Head of caudate nucleus (tissue), 42 donors: Measurements from ENCODE around the gene RBM42.
A peak's percentile ranks its signal among the peaks of the same experiment; 100 is the strongest.
"Not testable (repeated sequence)": the region's sequence is repeated elsewhere in the genome, so short reads cannot be mapped to it uniquely, and the experiment has no call there.

Source experiments
- DNase-seq, 42 donors: peaks; one replicate each; pipeline versions ENCODE4 v3.0.0 to v3.0.0-alpha.2; 2020 to 2021; ENCODE audit warnings: mixed read lengths in 7 of 42
- intact Hi-C: fragments of 100-400 bp; cut with DNase I; formaldehyde crosslinking; loops from one replicate; pipeline ENCODE4 v1.15.0; 2022

The RBM42 gene, protein sequence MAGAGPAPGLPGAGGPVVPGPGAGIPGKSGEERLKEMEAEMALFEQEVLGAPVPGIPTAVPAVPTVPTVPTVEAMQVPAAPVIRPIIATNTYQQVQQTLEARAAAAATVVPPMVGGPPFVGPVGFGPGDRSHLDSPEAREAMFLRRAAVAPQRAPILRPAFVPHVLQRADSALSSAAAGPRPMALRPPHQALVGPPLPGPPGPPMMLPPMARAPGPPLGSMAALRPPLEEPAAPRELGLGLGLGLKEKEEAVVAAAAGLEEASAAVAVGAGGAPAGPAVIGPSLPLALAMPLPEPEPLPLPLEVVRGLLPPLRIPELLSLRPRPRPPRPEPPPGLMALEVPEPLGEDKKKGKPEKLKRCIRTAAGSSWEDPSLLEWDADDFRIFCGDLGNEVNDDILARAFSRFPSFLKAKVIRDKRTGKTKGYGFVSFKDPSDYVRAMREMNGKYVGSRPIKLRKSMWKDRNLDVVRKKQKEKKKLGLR

DNA sequence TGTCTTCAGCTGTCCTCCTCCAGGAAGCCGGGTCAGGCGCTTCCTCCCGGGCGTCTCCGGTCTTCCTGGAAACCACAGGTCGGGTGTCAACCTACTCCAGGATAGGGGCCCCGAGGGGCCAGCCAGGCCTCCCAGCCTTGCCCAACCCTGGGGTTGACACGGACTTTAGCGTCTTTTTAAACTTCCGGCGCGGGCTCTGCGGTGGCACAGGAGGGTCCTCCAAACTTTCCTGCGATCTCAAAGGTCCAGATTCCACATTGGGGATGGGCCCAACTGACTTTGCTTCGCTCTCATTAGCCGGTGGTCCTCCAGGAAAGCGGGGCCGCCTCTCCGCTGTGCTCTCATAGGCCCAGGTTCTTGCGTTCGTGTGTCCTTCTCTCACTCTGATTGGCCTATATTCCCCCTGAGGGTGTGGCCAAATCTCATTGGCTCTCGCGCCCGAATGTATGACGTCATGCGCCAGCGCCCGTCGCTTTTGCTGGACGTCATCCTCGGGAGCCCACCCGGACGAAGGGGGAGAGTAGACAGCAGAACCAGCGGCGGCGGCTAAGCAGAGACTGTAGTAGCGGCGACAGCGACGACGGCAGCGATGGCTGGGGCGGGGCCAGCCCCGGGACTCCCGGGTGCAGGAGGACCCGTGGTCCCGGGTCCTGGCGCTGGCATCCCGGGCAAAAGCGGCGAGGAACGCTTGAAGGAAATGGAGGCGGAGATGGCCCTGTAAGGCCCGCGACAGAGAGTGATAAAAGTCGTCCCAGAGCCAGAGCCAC, at the start of gene RBM42:
Gene RBM42, plus strand, starts transcription at position 472 of the 767 bp plus-strand sequence. Its CDS starts 118 bp downstream, at position 590.
- peak; percentile 91 to 98 (median 96) for DNase-seq
- intact Hi-C loops, result loop anchor here (2.0 kb wide), 3 partner anchors 16 to 88 kb away; partner anchors contain the start of genes COX6B1 and HAUS5

DNA sequence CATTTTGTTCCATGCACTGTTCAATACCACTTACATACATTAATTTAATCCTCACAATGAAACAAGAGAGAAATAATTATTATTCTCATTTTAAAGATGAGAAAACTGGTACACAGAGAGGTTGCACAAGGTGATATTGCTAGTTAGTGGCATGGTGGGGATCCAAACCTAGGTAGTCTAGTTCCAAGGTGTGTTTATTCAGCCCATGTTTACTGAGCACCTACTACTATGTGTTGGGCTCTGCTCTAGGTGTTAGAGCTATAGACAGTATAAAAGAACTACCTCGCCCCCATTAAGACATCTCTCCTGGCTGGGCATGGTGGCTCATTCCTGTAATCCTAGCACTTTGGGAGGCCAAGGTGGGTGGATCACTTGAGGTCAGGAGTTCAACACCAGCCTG, 46.1 kb upstream of the RBM42 start:
- intact Hi-C loops, result no loop called here
- no peak for DNase-seq

DNA sequence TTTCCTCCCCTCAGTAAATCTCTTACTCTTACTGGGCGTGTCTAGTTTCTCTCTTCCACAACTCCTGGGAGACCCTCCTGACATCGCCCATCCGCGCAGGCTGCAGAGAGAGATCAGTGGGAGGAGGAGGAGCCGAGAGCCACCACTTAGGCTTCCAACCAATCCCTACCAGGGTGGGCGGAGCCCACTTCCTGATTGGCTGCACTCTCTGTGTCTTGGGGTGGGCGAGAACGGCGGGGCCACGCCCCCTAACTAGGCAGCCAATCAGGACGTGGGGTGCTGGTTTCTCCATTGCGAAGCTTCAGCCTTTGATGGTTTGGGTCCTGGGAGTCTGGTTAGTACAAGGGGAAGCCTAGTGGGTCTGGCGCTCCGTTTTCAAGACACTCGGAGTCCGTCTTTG, 43.0 kb upstream of the RBM42 start, which contains the start of gene PMIS2:
Gene PMIS2, plus strand, starts transcription at position 326 of the 400 bp plus-strand sequence. CDS start 87 bp downstream, outside the sequence.
- intact Hi-C loops, result no loop called here

DNA sequence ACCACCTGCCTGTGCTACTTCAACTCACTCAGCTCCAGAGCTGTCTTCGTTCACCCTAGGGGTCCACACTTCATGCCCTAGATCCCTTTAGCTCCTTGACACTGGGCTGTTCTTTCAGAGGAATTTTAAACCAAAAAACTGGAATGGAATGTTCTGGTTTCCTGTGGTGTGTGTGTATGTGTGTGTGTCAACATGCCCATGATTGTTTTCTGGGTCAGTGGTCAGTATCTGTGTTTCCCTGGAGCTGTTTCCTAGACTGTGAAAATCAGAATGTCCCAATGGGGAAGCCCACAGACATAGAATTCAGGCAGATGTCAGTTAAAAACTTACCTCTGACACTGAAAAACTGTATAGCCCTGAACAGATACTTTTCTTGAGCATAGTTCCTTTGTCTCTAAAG, 41.5 kb upstream of the RBM42 start:
- intact Hi-C loops, result no loop called here
- no peak for DNase-seq

More for the DNA sequence above, 43.0 kb upstream of the RBM42 start, which contains the start of gene PMIS2:
- DNase-seq, result peak in 6 of 42 donors; percentile 9 to 34 (median 16)

DNA sequence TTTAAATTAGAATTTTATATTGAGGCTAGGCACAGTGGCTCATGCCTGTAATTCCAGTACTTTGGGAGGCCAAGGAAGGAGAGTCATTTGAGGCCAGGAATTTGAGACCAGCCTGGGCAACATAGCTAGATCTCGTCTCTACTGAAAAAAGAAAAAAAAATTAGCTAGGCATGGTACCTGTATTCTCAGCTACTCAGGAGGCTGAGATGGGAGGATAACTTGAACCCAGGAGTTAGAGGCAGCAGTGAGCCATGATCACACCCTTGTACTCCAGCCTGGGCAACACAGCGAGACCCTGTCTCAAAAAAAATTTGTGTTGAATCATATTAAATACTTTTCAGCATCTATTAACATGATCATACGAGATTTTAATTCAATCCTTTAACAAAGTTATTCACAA, 38.0 kb upstream of the RBM42 start:
- no peak for DNase-seq
- intact Hi-C loops, result no loop called here

DNA sequence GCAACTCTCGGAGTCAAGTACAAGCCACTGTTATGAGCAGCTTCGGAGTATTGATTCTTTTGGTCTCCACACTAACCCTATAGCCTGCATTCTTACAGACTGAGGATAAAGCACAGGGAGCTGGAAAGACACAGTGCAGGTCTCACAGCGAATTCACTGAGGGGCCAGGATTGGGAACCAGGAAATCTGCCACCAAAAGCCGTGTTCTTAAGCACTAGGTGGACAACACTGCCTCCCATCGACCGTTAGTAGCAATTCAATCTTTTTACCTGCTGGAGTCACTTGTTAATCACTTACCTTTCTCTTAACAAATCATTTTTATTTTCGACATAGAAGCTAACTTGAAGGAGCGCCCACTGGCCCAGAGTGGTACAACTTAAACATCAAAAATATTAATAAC, 36.6 kb upstream of the RBM42 start:
- peak in 21 of 42 donors; percentile 7 to 53 (median 27) for DNase-seq
- intact Hi-C loops, result no loop called here

DNA sequence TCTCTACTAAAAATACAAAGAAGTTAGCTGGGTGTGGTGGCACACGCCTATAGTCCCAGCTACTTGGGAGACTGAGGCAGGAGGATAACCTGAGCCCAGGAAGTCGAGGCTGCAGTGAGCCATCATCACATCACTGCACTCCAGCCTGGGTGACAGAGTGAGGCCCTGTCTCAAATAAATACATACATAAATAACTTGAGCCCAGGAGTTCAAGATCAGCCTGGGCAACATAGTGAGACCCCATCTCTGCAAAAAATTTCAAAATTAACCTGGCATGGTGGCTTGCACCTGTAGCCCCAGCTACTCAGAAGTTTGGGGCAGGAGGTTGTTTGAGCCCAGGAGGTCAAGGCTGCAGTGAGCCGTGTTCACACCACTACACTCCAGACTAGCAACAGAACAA, 33.8 kb upstream of the RBM42 start:
- intact Hi-C loops, DNase-seq: not testable (repeated sequence)

DNA sequence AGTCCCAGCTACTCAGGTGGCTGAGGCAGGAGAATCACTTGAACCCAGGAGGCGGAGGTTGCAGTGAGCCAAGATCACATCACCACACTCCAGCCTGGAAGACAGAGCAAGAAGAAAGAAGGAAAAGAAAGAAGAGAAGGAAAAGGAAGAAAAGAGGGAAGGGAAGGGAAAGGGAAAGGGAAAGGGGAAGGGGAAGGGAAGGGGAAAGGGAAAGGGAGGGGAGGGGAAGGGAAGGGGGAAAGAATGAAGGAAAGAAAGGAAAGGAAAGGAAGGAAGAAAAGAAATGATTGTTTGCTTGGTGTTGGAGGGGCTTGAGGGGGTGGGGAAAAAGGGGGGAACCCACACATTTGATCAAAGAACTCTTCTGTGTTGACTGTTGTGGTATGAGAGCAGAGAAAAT, 32.9 kb upstream of the RBM42 start:
- intact Hi-C loops, result no loop called here
- DNase-seq, result no peak

DNA sequence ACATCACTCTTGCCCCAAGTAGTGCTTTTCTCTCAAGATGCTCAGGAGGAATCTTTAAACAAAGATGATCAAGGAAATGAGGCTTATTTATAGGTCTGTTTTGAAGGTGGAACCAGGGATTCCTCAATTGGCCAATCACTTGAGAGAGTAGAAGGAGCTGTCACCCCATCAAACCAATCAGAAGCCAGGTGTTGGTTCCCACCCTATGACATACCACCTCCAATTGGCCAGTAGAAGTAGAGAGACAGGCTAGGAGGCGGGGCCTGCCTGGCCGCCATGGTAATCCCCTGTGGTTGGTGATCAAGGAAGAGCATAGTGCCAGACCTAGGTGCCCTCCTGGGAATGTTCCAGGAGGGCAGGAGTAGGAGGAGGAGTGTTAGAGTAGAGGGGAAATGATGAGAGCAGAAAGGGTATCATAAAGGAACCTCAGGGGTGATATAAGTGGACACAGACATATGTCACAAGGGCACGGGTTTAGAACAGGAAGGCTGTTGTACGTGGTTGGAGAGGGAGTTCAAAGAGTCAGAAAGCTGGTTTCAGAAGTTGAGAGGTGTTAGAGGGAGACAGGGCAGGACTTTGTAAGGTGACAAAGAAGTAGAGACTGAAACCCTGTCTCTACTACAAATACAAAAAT, 32.4 kb upstream of the RBM42 start:
- intact Hi-C loops, result no loop called here
- no peak for DNase-seq

DNA sequence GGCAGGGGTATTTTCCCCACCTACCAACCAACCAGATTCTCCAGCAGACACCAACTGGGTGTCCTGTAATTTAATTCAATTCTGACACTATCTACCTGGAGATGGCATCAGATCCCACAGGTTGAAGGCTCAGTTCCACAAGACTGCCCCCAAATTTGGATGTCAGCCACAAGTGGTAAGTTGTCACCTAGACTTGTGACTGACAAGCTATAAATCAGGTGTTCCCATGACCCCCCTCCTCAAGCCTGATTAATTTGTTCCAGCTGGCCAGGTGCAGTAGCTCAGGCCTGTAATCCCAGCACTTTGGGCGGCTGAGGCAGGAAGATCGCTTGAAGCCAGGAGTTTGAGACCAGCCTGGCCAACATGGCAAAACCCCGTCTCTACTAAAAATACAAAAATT, 26.9 kb upstream of the RBM42 start:
- intact Hi-C loops, result no loop called here
- no peak for DNase-seq

DNA sequence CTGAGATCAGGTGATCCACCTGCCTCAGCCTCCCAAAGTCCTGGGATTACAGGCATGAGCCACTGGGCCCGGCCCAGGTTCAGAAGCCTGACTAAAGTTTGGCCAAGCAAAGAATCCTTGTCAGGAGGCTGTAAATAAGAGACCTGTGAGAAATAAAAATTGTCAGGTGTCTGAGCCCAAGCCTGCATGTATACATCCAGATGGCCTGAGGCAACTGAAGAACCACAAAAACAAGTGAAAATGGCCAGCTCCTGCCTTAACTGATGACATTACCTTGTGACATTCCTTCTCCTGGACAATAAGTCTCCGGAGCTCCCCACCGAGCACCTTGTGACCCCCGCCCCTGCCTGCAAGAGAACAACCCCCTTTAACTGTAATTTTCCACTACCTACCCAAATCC, 24.4 kb upstream of the RBM42 start:
- intact Hi-C loops, DNase-seq: not testable (repeated sequence)

DNA sequence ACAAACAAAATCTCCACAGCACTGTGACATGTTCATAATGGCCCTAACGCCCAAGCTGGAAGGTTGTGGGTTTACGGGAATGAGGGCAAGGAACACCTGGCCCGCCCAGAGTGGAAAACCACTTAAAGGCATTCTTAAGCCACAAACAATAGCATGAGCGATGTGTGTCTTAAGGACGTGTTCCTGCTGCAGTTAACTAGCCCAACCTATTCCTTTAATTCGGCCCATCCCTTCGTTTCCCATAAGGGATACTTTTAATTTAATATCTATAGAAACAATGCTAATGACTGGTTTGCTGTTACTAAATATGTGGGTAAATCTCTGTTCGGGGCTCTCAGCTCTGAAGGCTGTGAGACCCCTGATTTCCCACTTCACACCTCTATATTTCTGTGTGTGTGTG, 21.7 kb upstream of the RBM42 start:
- DNase-seq, intact Hi-C loops: not testable (repeated sequence)

DNA sequence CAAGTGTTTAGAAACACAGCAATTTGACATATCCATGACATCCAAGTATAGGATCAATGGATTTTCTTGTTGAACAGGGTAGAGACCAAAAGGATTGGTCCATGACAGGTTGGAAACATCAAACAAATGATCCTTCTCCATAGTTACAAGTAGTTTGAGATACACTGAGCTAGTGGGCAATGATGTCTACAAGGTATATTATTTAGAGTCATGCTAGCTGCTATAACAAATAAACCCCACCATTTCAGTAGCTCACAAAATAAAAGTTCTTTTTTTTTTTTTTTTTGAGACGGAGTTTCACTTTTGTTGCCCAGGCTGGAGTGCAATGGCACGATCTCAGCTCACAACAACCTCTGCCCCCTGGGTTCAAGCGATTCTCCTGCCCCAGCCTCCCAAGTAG, 21.2 kb upstream of the RBM42 start:
- intact Hi-C loops, result no loop called here
- no peak for DNase-seq

DNA sequence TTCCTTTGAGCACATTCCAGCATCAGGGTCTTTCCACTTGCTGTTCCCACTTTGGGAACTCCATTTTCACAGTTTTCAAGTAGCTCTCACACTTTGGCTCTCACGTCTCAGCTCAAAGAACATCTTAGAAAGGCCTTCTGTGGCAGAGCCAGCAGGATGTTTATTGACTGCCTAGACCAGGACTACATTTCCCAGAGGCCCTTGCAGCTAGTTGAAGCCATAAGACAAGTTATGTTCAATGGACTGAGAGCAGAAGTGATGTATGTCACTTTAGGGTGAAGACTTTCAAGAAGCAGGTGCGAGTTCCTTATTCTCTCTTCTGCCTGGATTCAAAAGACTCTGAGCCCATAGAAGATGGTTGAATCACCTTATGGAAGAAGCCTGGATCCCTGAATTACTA, 20.6 kb upstream of the RBM42 start:
- intact Hi-C loops, result no loop called here
- DNase-seq, result no peak

DNA sequence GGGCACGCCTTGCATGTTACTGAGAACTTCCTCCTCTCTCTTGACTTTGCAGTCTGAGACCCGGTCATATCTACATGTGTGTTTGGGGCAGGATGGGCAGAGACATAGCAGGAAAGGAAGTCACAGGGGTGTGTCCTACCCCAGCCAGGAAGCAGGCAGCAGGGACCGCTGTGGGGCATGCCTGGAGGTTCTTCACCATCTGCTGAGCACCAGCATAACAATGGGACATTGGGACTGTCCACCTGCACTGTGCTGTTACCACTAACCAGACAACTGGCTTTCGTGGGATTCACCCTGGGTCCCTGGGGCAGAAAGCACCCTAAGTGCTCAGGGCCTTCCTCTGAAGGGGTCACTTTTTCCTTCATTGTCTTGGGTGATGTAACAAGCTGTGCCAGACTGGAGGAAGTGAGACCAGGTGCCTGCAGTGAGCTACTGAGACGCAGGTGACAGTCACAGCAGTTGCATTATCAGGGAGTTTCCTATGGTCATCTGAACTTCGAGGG, 18.9 kb upstream of the RBM42 start:
- DNase-seq, result no peak
- intact Hi-C loops, result no loop called here

DNA sequence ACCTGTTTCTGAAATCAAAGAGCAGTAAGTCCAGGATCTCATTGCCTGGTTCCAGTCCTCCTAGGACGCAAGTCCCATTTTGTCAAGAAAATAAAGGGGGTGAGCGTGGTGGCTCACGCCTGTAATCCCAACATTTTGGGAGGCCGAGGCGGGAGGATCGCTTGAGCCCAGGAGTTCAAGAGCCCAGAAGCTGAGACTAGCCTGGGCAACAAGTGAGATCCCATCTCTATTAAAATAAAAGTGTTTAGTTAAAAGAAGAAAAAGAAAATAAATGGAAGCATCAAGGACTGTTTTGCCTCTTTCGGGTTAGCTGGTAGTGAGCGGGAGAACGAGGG, 16.6 kb upstream of the RBM42 start:
- no peak for DNase-seq
- intact Hi-C loops, result loop anchor here (2.0 kb wide), 1 partner anchor 17 kb away; the partner anchor contains the start of gene RBM42

DNA sequence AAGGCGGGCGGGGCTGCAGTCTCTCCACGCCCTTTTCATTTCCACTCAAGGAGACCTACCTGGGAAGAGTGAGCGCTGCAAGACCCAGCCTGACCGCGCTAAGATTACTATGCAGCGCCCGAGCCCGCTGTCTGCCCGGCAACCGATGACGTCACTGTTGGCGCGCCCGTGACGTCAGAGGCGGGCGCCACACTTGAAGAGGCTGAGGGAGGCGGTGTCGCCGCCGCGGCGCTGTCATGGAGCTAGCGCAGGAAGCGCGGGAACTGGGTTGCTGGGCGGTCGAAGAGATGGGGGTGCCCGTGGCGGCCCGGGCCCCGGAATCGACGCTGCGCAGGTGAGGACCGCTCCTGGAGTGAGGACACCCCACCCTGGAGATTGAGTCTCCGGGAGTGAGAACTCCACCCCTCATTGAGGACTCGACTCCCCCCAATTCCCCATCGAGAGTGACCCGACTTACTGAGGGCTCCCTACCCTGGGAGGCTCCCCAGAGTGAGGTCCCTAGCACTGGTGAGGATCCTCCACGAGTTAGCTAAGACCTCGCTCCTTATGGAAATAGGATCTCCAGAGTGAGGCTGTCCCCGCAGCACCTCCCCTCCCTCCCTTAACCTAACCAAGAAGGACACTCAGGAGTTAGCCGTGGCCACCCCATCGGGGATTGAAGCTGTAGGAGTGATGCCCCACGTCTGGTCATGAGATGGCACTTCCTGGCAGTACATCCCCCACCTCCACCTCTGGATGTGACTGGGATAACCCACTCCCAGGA, 16.1 kb upstream of the RBM42 start, which contains the start of gene HAUS5:
Gene HAUS5, plus strand, starts transcription at position 177 of the 763 bp plus-strand sequence. Its CDS starts 60 bp downstream, at position 237.
- DNase-seq, result peak; percentile 87 to 97 (median 94)
- intact Hi-C loops, result loop anchor here (2.0 kb wide), 1 partner anchor 16 kb away; the partner anchor contains the start of gene RBM42

DNA sequence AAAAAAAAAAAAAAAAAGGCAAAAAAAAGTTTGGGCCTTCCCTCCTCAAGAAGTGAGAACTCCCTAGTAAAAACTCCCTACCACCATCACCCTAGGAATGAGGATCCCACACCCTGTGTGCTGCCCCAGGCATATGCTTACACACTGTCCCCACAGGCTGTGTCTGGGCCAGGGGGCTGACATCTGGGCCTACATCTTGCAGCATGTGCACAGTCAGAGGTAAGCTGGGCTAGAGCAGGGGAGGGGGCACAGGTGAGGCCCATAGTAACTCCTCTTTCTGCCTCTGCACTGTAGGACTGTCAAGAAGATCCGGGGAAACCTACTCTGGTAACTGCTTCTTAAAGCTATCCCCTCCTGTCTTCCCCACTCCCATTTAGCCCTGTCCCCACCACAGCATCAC, 15.3 kb upstream of the RBM42 start:
- intact Hi-C loops, result loop anchor here (2.0 kb wide), 1 partner anchor 15 kb away; the partner anchor contains the start of gene RBM42
- no peak for DNase-seq
